HG03342 (cell line): ENCODE measurements around the gene OSBPL5.
"Not testable (repeated sequence)": the region's sequence is repeated elsewhere in the genome, so short reads cannot be mapped to it uniquely, and the experiment has no call there.

Experiments
- ATAC-seq: cut with Tn5 transposase; IDR thresholded peaks from one replicate; pipeline ENCODE4 v1.9.1; 2021; ENCODE audit warnings: mild to moderate bottlenecking, moderate library complexity; ENCODE audit not compliant: unreplicated experiment

OSBPL5 gene

GRCh38 chr11:3089236-3090061, 75.7 kb downstream of the OSBPL5 start:
- no peak for ATAC-seq

- ATAC-seq: no peak
Measured at GRCh38 chr11:3088806-3089205, 76.3 kb downstream of the OSBPL5 start.

- no peak for ATAC-seq
Measured at GRCh38 chr11:3087821-3088800, 77.0 kb downstream of the OSBPL5 start.

GRCh38 chr11:3087373-3087772, 77.7 kb downstream of the OSBPL5 start:
- no peak for ATAC-seq

- ATAC-seq: no peak
Measured at GRCh38 chr11:3086671-3087150, 78.4 kb downstream of the OSBPL5 start.

- ATAC-seq: no peak
Measured at GRCh38 chr11:3086114-3086513, 79.0 kb downstream of the OSBPL5 start.

GRCh38 chr11:3085052-3085451, 80.1 kb downstream of the OSBPL5 start:
- ATAC-seq: no peak

- no peak for ATAC-seq
Measured at GRCh38 chr11:3083321-3083720, 81.8 kb downstream of the OSBPL5 start.

- ATAC-seq: no peak
Measured at GRCh38 chr11:3081386-3081751, 83.7 kb downstream of the OSBPL5 start.

GRCh38 chr11:3080733-3081385, 84.3 kb downstream of the OSBPL5 start:
- no peak for ATAC-seq

GRCh38 chr11:3080104-3080503, 85.0 kb downstream of the OSBPL5 start:
- ATAC-seq: no peak

GRCh38 chr11:3077846-3078440, 87.2 kb downstream of the OSBPL5 start:
- no peak for ATAC-seq

GRCh38 chr11:3077189-3077836, 87.8 kb downstream of the OSBPL5 start:
- ATAC-seq: no peak

GRCh38 chr11:3074912-3075589, 90.1 kb downstream of the OSBPL5 start:
- no peak for ATAC-seq

GRCh38 chr11:3073029-3073435, 92.1 kb downstream of the OSBPL5 start:
- no peak for ATAC-seq

GRCh38 chr11:3069425-3069824, 95.7 kb downstream of the OSBPL5 start:
- no peak for ATAC-seq

- not testable (repeated sequence) for ATAC-seq
Measured at GRCh38 chr11:3066308-3066707, 98.8 kb downstream of the OSBPL5 start.

- ATAC-seq: not testable (repeated sequence)
Measured at GRCh38 chr11:3064709-3065108, 100.4 kb downstream of the OSBPL5 start.

GRCh38 chr11:3063876-3064275, 101.2 kb downstream of the OSBPL5 start:
- ATAC-seq: not testable (repeated sequence)

GRCh38 chr11:3063432-3063831, 101.7 kb downstream of the OSBPL5 start:
- ATAC-seq: not testable (repeated sequence)
